Subcutaneous abdominal adipose tissue (tissue), 5 donors: ENCODE data around the gene NMRK1.

Experiments used
- H3K27ac ChIP-seq: one replicate; pipeline ENCODE4 v1.7.0; 2013; ENCODE audit warnings: low read depth, mild to moderate bottlenecking, inconsistent platforms, low read length, moderate library complexity
- H3K27me3 ChIP-seq, 5 donors: one replicate each; pipeline ENCODE4 v1.7.0; 2013; ENCODE audit warnings: low read length in 5 of 5, inconsistent platforms in 1 of 5; ENCODE audit not compliant: control insufficient read depth in 5 of 5, insufficient read depth in 4 of 5
- H3K36me3 ChIP-seq, 5 donors: one replicate each; pipeline ENCODE4 v1.7.0; 2013; ENCODE audit warnings: low read length in 5 of 5; ENCODE audit not compliant: control insufficient read depth in 5 of 5, insufficient read depth in 5 of 5
- H3K4me1 ChIP-seq, 5 donors: one replicate each; pipeline ENCODE4 v1.7.0; 2013; ENCODE audit warnings: low read length in 5 of 5, mild to moderate bottlenecking in 3 of 5, moderate library complexity in 1 of 5; ENCODE audit not compliant: control insufficient read depth in 5 of 5, insufficient read depth in 5 of 5
- H3K4me3 ChIP-seq, 5 donors: one replicate each; pipeline ENCODE4 v1.7.0; 2013; ENCODE audit warnings: low read length in 5 of 5, low read depth in 1 of 5
- H3K9ac ChIP-seq, 5 donors: one replicate each; pipeline ENCODE4 v1.7.0; 2013; ENCODE audit warnings: low read length in 5 of 5, mild to moderate bottlenecking in 4 of 5, moderate library complexity in 3 of 5
- H3K9me3 ChIP-seq, 5 donors: one replicate each; pipeline ENCODE4 v1.7.0; 2013; ENCODE audit warnings: low read length in 5 of 5; ENCODE audit not compliant: control insufficient read depth in 5 of 5
- donor health status: healthy.
- donor health status: healthy.
- donor health status: healthy.
- donor health status: healthy.
- donor health status: healthy.

Gene NMRK1

GRCh38 chr9:75039801-75040200 is 48.2 kb downstream of the NMRK1 start:
- Histone ChIP-seq H3K4me1 (no peaks in the 10 kb centered on the region), H3K36me3 (no peaks in the 10 kb centered on the region), H3K9ac (no peak overlapping the region), H3K27me3 (no peaks in the 10 kb centered on the region), H3K4me3 (no peak overlapping the region), H3K27ac (no peak overlapping the region), H3K9me3 (no peaks in the 10 kb centered on the region)

- H3K27me3 ChIP-seq = no peaks in the 10 kb centered on the region
- no peaks in the 10 kb centered on the region for H3K9me3 ChIP-seq
- no peak overlapping the region for H3K9ac ChIP-seq
- H3K27ac ChIP-seq = no peak overlapping the region
- no peaks in the 10 kb centered on the region for H3K36me3 ChIP-seq
- H3K4me3 ChIP-seq = no peak overlapping the region
- no peaks in the 10 kb centered on the region for H3K4me1 ChIP-seq
Measured at GRCh38 chr9:75039009-75039408, 48.9 kb downstream of the NMRK1 start.

GRCh38 chr9:75036793-75037192 is 51.2 kb downstream of the NMRK1 start:
- Histone ChIP-seq H3K9me3 (no peaks in the 10 kb centered on the region), H3K27me3 (no peaks in the 10 kb centered on the region), H3K9ac (no peak overlapping the region), H3K36me3 (no peaks in the 10 kb centered on the region), H3K4me3 (no peak overlapping the region), H3K4me1 (no peaks in the 10 kb centered on the region), H3K27ac (no peak overlapping the region)

- no peak overlapping the region for H3K27ac ChIP-seq
- H3K9ac ChIP-seq = no peak overlapping the region
- no peaks in the 10 kb centered on the region for H3K27me3 ChIP-seq
- peaks cover 0 to under 1% (median 0%) of the 10 kb centered on the region in 5 donors for H3K4me1 ChIP-seq
- no peak overlapping the region for H3K4me3 ChIP-seq
- H3K9me3 ChIP-seq = no peaks in the 10 kb centered on the region
- H3K36me3 ChIP-seq = no peaks in the 10 kb centered on the region
Measured at GRCh38 chr9:75033791-75034473, 54.0 kb downstream of the NMRK1 start.

- H3K27ac ChIP-seq = peak overlapping the region; percentile 89
- H3K27me3 ChIP-seq = no peaks in the 10 kb centered on the region
Measured at GRCh38 chr9:75027187-75028107, 60.5 kb downstream of the NMRK1 start.

GRCh38 chr9:75023846-75024245 is 64.1 kb downstream of the NMRK1 start:
- peaks cover 3 to 19% (median 15%) of the 10 kb centered on the region in 5 donors for H3K4me1 ChIP-seq
- no peak overlapping the region for H3K27ac ChIP-seq
- no peaks in the 10 kb centered on the region for H3K9me3 ChIP-seq
- no peaks in the 10 kb centered on the region for H3K27me3 ChIP-seq
- H3K4me3 ChIP-seq = no peak overlapping the region
- no peak overlapping the region for H3K9ac ChIP-seq
- H3K36me3 ChIP-seq = no peaks in the 10 kb centered on the region

More at GRCh38 chr9:75027187-75028107, 60.5 kb downstream of the NMRK1 start:
- Histone ChIP-seq H3K4me3 (peak overlapping the region; percentile 83 to 96 (median 85)), H3K9me3 (no peaks in the 10 kb centered on the region), H3K9ac (peak overlapping the region; percentile 24 to 91 (median 75)), H3K4me1 (peaks cover 3 to 20% (median 17%) of the 10 kb centered on the region in 5 donors), H3K36me3 (no peaks in the 10 kb centered on the region)

- H3K36me3 ChIP-seq = peaks cover 0 to 9% (median 0%) of the 10 kb centered on the region in 5 donors
- H3K4me1 ChIP-seq = no peaks in the 10 kb centered on the region
- H3K27me3 ChIP-seq = no peaks in the 10 kb centered on the region
- H3K27ac ChIP-seq = no peak overlapping the region
- no peaks in the 10 kb centered on the region for H3K9me3 ChIP-seq
- H3K9ac ChIP-seq = no peak overlapping the region
- H3K4me3 ChIP-seq = no peak overlapping the region
Measured at GRCh38 chr9:75019654-75020053, 68.3 kb downstream of the NMRK1 start.

- Histone ChIP-seq H3K4me3 (no peak overlapping the region), H3K9me3 (no peaks in the 10 kb centered on the region), H3K36me3 (peaks cover 0 to 9% (median 0%) of the 10 kb centered on the region in 5 donors), H3K9ac (no peak overlapping the region), H3K27ac (no peak overlapping the region), H3K4me1 (no peaks in the 10 kb centered on the region), H3K27me3 (no peaks in the 10 kb centered on the region)
Measured at GRCh38 chr9:75019022-75019421, 68.9 kb downstream of the NMRK1 start.

GRCh38 chr9:75017378-75017777 is 70.6 kb downstream of the NMRK1 start:
- H3K9me3 ChIP-seq = no peaks in the 10 kb centered on the region
- H3K4me1 ChIP-seq = no peaks in the 10 kb centered on the region
- no peak overlapping the region for H3K9ac ChIP-seq
- no peaks in the 10 kb centered on the region for H3K27me3 ChIP-seq
- H3K36me3 ChIP-seq = peaks cover 0 to 9% (median 0%) of the 10 kb centered on the region in 5 donors
- H3K4me3 ChIP-seq = no peak overlapping the region
- H3K27ac ChIP-seq = no peak overlapping the region

- Histone ChIP-seq H3K36me3 (peaks cover 0 to 15% (median 0%) of the 10 kb centered on the region in 5 donors), H3K4me3 (no peak overlapping the region), H3K9me3 (no peaks in the 10 kb centered on the region), H3K9ac (no peak overlapping the region), H3K4me1 (no peaks in the 10 kb centered on the region), H3K27ac (no peak overlapping the region), H3K27me3 (no peaks in the 10 kb centered on the region)
Measured at GRCh38 chr9:75013735-75014134, 74.2 kb downstream of the NMRK1 start.
